Measurements from ENCODE around the gene CORO1C. TPM values are rescaled to one million over a fixed set of nuclear protein-coding genes. Genes with fewer than 3 reads are reported as not detected.

The CORO1C gene
- total RNA-seq, 1 donor from 2014 or later = 167 TPM

- DNase-seq (ENCODE audit: low spot score) = no peak
These were observed 34.4 kb downstream of the CORO1C start for GRCh38 chr12:108696996-108697290.

GRCh38 chr12:108696111-108696995 lies 35.0 kb downstream of the CORO1C start:
- DNase-seq (ENCODE audit: low spot score) = no peak

GRCh38 chr12:108694812-108695278 lies 36.5 kb downstream of the CORO1C start:
- DNase-seq (ENCODE audit: low spot score) = no peak

- DNase-seq (ENCODE audit: low spot score) = no peak
These were observed 37.6 kb downstream of the CORO1C start for GRCh38 chr12:108693751-108694150.

DNA sequence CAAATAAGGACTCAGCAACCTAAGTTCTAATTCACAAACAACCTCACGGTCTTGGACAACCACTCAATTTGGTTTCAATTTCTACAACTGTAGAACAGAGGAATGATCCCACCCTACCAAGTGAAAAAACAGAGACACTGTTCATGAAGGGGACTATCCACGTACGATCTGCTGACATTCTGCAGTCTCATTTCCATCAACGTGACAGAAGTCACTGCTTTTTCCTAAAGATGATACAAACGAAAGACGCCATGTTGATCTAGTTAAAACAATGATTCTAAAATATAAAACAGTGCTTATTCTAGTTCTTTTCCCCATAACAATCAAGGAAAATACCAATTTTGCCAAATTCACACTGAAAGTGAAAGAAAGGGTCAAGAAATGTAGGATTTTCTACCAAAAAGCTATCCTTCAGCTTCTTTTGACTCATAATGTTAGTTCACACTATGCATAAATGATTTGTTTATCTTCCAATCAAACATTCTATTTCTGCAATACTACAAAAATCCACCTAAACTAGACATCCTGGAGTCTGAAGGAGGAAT lies 38.1 kb downstream of the CORO1C start:
- no peak for DNase-seq (ENCODE audit: low spot score)

- DNase-seq (ENCODE audit: low spot score) = no peak
These were observed 39.1 kb downstream of the CORO1C start for GRCh38 chr12:108691998-108692808.

DNA sequence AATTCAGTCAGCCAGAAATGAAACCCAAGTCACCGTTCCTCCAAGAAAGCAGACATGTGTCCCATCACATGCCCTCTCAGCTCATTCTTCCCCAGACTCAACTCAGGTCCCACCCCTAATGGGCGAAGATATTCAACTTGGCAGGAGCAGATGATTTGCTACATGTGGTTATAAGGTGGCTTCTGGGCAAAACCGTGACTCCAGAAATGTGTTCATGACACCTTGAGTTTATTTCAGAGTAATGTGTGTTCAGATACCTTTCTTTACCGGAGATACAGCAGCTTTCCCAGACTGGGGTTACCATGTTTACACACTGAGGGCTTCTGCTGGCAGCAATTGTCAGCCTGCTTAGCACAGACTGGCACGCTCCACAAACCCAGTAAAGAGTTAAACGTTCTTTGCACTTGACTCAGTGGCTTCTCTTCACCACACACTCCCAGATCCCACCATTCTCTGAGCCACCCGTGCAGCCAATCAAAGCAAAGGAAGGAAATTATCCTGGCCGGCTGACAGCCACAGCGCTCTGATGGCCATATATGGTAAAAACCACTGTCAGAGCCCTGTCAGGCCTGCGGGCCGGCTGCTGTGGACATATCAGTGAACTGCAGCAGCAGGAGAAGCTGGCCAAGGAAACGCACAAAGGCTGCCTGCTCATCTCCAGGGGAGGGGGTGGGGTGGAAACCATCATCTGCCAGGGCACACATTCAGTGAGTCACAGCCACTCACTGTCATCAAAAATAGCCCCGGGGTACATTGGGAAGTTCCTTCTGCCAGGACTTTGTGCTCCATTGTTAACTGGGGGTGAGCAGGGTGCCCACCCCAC lies 39.9 kb downstream of the CORO1C start:
- peak; percentile 94 for DNase-seq (ENCODE audit: low spot score)

GRCh38 chr12:108690542-108691174 lies 40.7 kb downstream of the CORO1C start:
- DNase-seq (ENCODE audit: low spot score) = no peak

- no peak for DNase-seq (ENCODE audit: low spot score)
These were observed 41.2 kb downstream of the CORO1C start for GRCh38 chr12:108690191-108690518.

DNA sequence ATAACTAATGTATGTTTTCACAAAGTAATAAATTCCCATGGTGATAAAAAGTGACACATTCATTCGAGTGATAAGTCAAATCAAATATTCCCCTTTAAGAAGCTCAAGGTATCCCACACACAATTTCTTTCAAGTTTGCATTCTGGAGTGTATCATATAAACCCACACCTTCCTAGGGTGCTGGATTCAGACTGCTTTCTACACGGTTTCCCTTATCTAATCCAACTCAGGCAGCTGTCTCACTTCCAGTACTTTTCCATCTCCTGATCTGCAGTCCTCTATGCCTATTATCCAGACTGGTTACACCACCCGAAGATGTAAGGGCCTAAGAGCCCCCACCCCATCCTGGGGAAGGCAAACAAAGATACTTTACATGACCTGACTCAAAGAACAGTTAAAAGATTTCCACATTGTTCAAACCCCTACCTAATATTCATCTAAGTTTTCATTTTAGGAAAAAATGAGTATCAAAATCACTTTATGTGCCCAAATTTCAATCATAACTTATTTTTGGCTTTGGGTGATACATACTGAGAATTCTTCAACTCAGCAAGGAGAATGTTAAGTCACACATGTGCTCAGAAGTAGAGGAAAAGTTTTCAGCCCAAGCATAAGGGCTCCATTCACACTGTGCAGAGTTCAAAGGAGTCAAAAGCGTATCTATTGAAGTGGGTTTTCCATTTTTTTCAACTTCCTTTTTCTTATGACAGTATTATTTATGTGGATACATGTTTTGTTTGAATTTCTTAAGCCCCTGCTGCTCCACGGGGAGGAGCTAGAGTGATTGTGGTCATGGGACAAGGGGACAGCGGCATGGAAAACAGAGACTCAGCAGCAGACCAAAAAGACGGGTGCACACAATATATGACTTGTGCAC lies 41.8 kb downstream of the CORO1C start:
- no peak for DNase-seq (ENCODE audit: low spot score)

DNA sequence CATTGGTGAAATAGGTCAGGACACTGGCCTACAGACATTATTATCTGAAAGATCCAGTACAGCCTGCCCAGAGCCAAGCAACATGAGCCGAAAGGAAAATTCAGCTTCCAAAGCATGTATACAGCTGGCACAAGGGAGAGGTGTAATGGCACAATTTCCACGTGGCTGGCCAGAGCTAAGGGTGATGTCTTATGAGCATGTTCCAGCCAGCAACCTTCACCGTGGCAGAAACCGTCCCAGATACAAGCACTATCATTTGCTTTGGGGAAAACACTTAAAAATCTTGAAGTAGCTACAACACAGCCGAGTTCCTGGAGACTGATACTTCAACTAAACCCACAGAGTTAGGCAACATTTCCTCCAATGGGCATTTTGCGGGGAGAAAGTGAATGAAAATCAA lies 44.5 kb downstream of the CORO1C start:
- DNase-seq (ENCODE audit: low spot score) = no peak

DNA sequence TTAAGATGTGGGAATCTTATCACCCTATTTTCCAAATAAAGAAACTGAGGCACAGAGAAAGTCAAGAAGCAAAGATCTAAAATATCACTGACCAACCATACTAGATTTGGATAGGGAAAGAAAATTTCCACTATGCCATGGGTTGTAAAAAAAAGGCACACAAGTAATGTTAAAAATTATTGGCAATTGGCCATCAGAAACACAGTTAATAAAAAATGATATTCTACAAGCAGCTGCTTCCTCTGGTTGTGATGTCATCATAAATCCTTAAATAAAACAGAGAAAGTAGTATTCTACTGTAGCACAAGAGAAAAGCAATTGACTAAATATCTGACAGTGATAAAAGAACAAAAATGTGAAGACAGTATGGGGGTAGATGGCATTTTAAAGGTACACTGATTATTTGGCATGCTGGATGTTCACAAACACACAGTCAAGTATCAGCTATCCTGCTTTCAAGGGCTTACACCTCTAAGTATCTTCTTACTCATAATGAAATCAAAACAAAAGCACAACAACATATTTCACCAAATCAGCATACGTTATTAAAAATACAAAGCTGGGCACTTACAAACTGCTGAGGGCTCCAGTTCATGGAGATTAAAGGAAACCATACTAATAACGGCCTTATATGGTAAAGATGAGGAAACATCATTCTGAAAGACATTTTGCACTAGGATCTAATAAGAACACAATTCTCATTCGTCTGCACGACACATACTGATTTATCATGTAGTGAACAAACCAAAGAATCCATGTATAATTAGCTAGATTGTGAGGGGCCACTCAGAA lies 45.7 kb downstream of the CORO1C start:
- DNase-seq (ENCODE audit: low spot score) = no peak

DNA sequence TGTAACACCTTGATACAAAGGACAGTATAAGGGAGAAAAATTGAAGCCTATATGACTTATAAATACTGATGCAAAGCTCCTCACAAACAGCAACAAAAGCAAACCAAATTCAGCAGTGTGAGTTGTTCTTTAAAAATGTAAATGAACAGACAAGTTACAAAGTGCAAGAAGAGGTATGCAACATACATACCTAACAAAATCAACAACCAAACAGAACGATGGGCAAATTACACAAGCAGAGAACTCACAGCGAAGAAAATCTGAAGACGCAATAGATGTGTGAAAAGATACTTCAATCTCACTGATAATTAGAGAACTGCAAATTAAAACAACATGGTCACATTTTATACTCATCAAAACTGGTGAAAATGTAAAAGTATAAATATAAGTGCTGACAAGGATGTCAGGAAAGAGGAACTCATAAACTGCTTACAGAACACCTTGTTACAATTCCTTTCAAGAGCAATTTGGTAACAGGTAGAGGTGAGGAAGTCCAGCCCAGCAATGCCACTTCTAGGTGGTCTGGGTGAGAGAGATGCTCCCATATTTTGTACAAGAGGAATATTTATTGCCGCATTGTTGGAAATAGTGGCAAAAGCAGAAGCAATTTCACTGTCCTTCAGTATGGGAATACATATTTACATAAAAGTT lies 47.3 kb downstream of the CORO1C start:
- no peak for DNase-seq (ENCODE audit: low spot score)

GRCh38 chr12:108681317-108681716 lies 50.0 kb downstream of the CORO1C start:
- no peak for DNase-seq (ENCODE audit: low spot score)

GRCh38 chr12:108679106-108679681 lies 52.1 kb downstream of the CORO1C start:
- no peak for DNase-seq (ENCODE audit: low spot score)

DNA sequence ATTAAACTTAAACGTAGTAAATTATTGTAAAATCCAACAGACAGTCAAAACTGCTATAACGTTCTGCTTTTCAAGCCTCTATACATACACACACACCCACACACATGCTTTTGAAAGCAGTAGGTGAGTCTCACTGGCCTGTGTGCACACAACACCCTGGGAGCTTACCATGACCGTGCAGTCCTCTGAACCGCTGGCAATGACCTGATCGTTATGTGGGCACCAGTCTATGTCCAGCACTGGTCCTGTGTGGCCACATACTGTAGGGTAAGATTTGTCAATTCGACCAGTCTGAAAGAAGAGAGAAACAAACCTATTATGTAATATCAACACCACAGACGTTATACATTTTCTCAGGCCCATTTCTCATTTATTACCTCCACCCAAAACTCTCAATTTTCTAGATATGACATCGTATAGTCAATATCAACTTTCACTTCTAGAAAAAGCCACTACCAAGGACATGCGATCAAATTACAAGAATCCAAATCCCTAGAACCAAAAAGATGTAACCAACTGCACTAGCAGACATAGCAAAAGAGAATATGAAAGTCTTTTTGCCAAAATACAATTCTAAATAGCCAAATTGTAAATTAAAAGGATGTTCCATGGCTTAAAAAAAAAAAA lies 53.1 kb downstream of the CORO1C start:
- DNase-seq (ENCODE audit: low spot score) = no peak

DNA sequence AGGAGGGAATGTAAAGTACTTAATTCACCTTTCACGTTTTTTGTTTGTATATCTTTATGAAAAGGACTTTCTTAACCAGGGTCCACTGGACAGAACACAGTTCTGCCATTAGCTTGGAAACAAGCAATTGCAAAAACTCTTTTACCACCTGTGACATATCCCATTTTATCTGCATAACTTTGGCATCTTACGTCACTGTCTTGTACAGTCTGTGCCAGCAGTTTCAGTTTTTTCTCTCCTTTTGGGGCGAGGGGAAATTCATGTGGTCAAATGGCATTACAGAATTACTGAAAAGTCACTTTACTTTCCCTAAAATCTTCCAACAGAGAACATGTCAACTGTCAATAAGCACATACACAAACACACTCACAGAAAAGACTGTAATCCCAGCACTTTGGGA lies 53.9 kb downstream of the CORO1C start:
- no peak for DNase-seq (ENCODE audit: low spot score)

DNA sequence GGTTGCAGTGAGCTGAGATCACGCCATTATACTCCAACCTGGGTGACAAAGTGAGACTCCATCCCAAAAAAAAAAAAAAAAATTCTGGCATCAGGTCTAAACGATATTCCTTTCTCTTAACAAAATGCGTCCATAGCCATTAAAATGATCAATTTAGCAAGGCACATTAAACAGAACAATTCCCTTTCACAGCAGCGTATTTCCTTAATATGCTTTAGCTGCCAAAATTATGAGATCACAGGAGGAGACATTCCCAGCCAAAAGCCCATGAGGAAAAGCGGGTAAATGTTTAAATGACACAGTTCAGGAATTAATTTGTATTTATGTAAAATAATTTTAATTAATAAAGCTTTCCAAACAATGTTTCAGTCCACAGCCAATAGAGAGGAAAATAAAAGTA lies 54.6 kb downstream of the CORO1C start:
- no peak for DNase-seq (ENCODE audit: low spot score)
